HG02763 (cell line): ENCODE data around the gene KRT16.
"Not testable (repeated sequence)": the region's sequence is repeated elsewhere in the genome, so short reads cannot be mapped to it uniquely, and the experiment has no call there.

Source experiments
- ATAC-seq: cut with Tn5 transposase; IDR thresholded peaks from one replicate; pipeline ENCODE4 v1.9.1; 2021; ENCODE audit warnings: mild to moderate bottlenecking, moderate library complexity; ENCODE audit not compliant: unreplicated experiment

The KRT16 gene

DNA sequence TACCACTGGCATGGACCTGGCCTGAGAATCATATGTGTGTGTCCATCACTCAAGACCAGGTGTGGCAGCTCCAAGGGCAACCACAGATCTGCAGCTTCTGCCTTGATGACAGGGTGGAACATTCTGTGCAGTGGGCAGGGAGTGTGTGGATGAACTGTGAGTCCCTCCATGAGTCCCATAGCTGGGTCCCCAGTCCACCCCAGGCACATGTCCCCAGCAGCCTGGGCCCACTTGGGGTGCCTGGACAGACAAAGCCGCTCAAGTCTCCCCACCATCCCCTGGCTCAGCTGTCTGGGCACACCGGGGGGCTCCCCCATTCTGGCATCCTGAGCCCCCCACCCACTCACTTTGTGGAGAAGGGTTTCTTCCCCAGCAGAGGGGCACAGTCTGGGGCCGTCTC, 4.6 kb upstream of the KRT16 start:
- ATAC-seq: no peak

DNA sequence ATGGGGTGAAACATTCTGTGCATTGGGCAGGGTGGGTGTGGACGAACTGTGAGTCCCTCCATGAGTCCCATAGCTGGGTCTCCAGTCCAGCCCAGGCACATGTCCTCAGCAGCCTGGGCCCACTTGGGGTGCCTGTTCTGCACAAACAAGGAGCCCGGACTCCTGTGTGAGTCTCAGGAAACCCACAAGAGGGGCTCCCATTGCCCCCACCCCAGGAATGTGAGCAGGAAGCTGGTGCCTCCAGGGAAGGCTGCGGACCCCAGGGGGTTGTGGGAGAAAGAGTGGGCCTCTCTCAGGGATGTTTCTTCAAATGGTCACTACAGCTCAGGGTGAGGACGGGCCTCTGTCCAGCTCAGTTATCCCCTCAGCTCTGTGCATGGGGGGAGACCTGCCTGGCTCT, 3.9 kb upstream of the KRT16 start:
- ATAC-seq: not testable (repeated sequence)

DNA sequence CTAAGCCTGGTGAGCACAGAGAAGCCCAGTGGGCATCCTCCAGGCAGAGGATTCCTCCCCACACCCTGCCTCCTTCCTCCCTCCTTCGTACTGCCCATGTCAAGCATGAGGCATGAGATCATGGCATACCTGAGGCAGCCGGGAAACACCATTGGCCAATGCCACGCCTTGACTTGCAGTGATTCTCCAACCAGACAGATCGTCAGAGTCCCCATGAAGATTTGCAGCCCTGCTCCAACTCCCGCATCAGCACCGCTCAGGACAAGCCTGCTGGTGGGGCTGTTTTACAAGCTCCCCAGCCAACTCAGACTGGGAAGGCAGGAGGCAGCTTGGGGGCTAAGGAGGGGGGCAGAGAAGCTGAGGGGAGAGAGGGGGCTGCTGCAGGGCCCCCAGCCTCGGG, 2.9 kb upstream of the KRT16 start:
- ATAC-seq: no peak

DNA sequence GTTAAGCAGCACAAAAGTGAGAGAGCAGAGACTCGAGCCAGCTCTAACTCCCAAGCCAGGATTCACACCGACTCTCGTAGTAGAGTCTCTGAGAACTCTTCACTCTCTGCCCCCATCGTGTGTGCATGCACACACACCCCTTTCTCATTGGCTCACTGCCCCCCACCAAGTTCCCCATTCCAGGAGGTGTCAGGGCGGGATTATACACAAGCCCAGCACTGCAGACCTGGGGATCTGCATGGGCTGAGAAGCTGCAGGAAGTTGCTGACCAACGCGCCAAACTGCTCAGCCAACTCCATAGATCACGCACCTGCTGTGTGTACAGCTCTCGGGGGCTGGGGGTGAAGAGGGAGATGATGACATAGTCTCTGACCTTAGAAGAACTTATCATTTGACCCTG, 2.2 kb upstream of the KRT16 start:
- not testable (repeated sequence) for ATAC-seq

- no peak for ATAC-seq
These were observed 1.5 kb upstream of the KRT16 start for GRCh38 chr17:41614098-41614497.

- ATAC-seq: no peak
These were observed 913 bp upstream of the KRT16 start for GRCh38 chr17:41613277-41614082.

- no peak for ATAC-seq
These were observed 1.5 kb downstream of the KRT16 start for GRCh38 chr17:41610965-41611640.

GRCh38 chr17:41610061-41610517, 2.5 kb downstream of the KRT16 start:
- not testable (repeated sequence) for ATAC-seq

DNA sequence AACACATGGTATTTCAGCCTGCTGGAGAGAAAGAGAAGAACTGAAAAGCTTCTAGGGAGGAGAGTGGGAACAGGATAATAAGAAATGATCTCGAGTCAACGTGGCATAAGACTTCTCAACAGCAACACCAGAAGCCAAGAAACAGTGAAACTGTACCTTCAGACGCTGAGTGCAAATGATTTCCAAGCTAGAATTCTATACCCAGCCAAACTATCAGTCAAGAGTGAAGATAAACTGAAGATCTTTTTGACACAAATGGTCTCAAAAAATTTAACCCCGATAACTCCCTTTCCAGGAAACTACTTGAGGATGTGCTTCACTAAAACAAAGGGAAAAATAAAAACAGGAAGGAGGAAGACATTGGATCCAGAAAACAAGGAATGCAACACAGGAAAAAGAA, 5.6 kb downstream of the KRT16 start:
- ATAC-seq: not testable (repeated sequence)

DNA sequence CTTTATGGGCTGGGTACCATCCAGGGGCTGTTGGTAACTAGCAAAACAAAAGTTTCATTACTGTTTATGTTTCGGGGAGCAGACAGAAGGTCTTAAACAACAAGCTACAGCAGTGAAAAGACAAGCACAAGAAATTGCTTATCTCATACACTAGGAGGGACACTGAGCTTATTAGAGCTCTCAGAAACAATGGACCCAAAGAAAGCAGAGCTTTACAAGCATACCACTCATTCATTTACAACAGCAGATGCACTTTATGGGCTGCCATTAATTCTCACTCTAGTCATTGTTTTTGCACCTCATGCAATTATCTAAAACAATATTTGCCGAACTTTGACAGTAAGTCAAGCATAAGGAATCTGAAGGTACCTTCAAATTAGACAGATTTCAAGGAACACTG, 10.0 kb downstream of the KRT16 start:
- ATAC-seq: no peak

GRCh38 chr17:41600318-41600717, 12.2 kb downstream of the KRT16 start:
- ATAC-seq: no peak

DNA sequence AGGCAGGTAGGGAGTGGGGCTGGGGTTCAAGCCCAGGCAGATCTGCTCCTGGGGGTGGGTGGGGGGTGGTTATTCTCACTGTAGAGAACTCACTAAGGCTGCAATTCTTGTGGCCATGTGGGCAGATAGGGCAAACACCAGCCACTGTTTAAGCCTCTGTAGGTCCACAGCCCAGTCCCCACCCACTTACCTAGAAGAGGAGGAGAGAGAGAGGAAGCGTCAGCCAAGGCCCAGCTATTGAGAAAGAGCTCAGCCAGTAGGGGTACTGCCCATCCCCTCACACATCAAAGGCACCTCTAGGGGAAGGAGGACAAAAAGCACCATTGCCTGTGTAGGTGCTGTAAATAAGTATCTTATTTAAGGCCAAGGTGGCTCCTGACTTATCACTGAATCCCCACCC, 12.9 kb downstream of the KRT16 start:
- no peak for ATAC-seq

DNA sequence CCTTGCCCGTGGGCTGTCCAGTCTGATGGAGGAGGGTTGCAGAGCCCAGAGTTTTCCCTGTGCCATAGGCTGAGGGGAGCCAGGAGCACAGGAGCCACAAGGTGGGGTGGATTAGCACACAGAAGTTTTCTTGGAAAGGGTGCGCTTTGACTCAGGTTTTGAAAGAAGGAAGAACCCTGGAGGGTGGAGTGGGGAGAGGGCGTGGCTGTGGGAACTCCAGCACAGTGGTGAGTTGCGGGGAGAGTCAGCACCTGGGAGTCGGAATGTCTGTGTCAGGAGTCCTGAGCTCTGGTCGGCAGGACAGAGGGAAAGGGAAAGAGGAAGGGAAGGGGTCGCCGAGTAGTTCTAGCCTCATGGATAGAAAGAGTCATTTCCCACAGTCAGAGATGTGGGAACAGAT, 17.0 kb downstream of the KRT16 start:
- no peak for ATAC-seq

- no peak for ATAC-seq
These were observed 18.1 kb downstream of the KRT16 start for GRCh38 chr17:41594363-41594915.

- ATAC-seq: no peak
These were observed 19.1 kb downstream of the KRT16 start for GRCh38 chr17:41593306-41593981.

DNA sequence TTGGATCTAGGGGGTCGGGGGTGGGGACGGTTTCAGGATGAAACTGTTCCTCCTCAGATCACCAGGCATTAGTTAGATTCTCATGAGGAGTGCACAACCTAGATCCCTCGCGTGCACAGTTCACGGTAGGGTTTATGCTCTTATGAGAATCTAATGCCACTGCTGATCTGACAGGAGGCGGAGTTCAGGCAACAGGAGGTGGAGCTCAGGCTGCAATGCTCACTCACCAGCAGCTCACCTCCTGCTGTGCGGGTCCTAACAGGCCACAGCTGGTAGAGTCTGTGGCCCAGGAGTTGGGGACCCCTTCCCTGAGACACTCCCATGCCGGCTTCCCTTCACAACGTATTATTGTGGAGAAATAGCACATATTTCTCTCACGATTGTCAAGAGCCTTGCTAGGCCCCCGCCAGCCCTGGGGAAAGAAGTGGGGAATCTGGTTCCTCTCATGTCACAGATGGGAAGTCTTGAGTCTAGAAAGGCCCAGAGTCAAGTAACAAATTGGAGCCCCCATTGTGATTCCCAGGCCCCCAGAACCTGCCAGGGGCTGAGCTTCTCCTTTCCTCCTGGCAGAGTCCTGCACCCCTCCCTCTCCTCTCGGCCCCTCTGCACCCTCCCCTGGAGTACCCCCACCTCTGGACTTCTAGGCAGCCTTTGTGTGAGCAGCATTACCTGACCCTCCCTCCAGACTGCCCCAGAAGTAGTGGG, 19.8 kb downstream of the KRT16 start:
- no peak for ATAC-seq

DNA sequence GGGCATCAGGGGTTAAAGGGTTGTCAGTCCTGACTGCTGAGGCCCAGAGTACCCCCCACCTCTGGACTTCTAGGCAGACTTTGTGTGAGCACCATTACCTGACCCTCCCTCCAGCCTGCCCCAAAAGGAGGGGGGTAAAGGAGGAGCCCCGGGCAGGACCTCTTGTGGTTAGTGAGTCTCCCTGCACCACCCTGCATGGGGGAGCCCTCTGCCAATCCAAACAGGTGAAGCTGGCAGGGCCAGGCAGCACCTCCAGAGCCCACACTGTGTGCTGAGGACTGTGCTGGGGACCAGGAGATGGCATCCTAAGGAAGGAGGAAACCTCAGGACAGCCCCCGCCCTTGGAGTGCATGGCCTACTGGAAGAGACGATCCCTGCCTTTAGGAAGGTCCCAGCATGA, 23.3 kb downstream of the KRT16 start:
- ATAC-seq: no peak

DNA sequence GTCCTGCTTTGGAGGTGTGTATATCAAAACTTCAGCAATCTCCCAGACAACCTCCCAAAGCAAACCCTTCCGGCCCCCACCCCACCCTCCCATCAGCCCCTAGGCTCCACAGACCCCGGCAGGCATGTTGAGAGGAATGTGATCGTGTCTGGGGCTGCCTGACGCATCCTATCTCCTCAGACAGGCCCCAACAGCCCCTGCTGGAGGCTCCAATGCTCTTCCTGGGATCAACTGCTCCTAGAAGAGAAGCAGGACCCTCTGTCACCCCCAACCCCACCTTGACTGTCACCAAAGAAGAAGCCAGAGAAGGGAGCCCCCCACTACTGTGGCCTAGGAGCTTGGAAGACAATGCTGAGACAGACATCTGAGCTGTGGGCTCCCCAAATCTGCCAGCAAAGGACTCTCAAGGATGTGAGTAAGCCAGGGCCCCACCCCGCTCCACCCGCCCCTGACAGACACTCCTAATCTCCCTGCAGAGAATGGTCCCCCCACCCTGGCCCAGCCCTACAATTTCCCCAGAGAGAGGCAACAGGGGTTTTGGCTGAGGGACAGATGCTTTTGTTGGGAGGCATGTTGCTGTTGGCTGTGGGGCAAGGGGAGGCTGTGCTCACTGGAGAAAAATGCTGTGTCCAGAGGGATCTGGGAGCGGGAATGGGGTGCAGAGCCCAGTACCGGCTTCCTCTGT, 24.3 kb downstream of the KRT16 start:
- no peak for ATAC-seq

- ATAC-seq: no peak
These were observed 25.6 kb downstream of the KRT16 start, which contains the start of gene KRT14 for GRCh38 chr17:41586863-41587495. KRT14 (minus strand) TSS chr17:41586895; CDS start chr17:41586834, 61 bp downstream.
